Measurements from ENCODE around the gene COL26A1.

DNA sequence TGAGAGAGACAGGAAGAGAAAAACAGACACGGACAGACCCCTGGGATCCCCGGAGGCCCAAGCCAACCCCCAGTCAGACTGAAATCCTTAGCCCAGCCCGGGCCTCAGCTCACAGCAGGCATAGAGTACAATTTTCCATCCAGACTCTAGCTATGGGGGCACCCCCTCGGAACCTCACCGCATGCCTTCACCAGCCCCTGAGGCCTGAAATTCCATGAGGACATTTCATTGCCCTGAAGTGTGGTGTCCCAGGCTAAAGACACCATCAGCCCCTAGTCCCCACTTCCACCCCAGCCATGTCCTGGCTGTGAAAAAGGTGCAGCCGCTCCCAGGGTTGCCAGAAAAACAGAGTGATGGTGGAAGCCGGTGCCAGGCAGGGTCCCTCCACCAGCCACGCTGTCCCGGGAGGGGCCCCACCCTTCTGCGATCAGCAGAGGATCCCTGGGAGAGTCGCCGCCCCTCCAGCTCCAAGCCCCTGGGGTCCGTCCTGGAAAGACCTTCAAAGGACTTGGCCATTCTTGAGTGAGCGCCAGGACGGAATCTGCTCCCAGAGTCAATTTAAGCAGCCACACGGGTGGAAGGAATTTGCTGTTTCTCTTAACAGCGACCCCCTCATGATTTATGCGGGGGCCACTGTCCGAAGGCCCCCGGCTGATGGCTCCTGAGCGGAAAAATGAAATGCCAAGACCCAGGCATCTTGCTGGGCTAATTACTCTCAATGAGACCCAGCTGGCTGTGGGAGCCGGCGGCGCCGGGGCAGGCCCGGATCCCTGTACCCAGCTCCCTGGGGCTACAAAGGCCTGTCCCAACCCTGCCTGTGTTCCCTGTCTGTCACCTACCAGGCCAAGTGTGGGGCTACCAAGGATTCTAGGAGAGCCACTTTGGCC, 243.2 kb downstream of the COL26A1 start:
- no peak for TF ChIP-seq EZH2phosphoT487 (IDR thresholded peaks at IDR 0.05; ENCODE audit: low read depth, severe bottlenecking, unreplicated experiment)
- TF ChIP-seq, protein P1, sequence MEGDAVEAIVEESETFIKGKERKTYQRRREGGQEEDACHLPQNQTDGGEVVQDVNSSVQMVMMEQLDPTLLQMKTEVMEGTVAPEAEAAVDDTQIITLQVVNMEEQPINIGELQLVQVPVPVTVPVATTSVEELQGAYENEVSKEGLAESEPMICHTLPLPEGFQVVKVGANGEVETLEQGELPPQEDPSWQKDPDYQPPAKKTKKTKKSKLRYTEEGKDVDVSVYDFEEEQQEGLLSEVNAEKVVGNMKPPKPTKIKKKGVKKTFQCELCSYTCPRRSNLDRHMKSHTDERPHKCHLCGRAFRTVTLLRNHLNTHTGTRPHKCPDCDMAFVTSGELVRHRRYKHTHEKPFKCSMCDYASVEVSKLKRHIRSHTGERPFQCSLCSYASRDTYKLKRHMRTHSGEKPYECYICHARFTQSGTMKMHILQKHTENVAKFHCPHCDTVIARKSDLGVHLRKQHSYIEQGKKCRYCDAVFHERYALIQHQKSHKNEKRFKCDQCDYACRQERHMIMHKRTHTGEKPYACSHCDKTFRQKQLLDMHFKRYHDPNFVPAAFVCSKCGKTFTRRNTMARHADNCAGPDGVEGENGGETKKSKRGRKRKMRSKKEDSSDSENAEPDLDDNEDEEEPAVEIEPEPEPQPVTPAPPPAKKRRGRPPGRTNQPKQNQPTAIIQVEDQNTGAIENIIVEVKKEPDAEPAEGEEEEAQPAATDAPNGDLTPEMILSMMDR (IDR thresholded peaks at IDR 0.05; ENCODE audit: poor library complexity): no peak
- TF ChIP-seq EZH2 (IDR thresholded peaks at IDR 0.05; ENCODE audit: borderline replicate concordance): no peak
